Nephron (organoid): ENCODE results near the gene CEBPE.
A peak's percentile ranks its signal among the peaks of the same experiment; 100 is the strongest.

Source experiments
- H3K27ac Mint-ChIP-seq, 3 experiments: 2 replicates each; pipeline ENCODE4 v1.8.0; 2020; ENCODE audit warnings: mixed read lengths in 3 of 3, mild to moderate bottlenecking in 2 of 3, moderate library complexity in 1 of 3
- H3K27me3 Mint-ChIP-seq: 2 replicates; pipeline ENCODE4 v1.8.0; 2021; ENCODE audit warnings: low read depth, mild to moderate bottlenecking, moderate library complexity, mixed read lengths
- H3K36me3 Mint-ChIP-seq: 2 replicates; pipeline ENCODE4 v1.8.0; 2020; ENCODE audit warnings: low read depth, mixed read lengths
- H3K4me1 Mint-ChIP-seq: 2 replicates; pipeline ENCODE4 v1.8.0; 2020; ENCODE audit warnings: mixed read lengths
- H3K4me3 Mint-ChIP-seq, 3 experiments: 2 replicates each; pipeline ENCODE4 v1.8.0; 2020; ENCODE audit warnings: mild to moderate bottlenecking in 3 of 3, mixed read lengths in 3 of 3, moderate library complexity in 2 of 3
- H3K9me3 Mint-ChIP-seq: 2 replicates; pipeline ENCODE4 v1.8.0; 2020; ENCODE audit warnings: mixed read lengths
- CTCF ChIP-seq, 3 experiments: fragments of 200-600 bp; sonication (generic); IDR thresholded peaks; one replicate each; pipeline ENCODE4 v1.5.0; 2021; ENCODE audit warnings: antibody characterized with exemption in 3 of 3; ENCODE audit not compliant: unreplicated experiment in 3 of 3

Gene CEBPE

GRCh38 chr14:23143911-23144310 lies 24.9 kb upstream of the CEBPE start:
- Mint-ChIP-seq H3K4me3 (no peak overlapping the region), H3K27ac (no peak overlapping the region)

GRCh38 chr14:23142826-23143225 lies 23.8 kb upstream of the CEBPE start:
- H3K27ac Mint-ChIP-seq, result no peak overlapping the region

More at GRCh38 chr14:23143911-23144310, 24.9 kb upstream of the CEBPE start:
- no peaks in the 10 kb centered on the region for H3K9me3 Mint-ChIP-seq
- H3K4me1 Mint-ChIP-seq, result no peaks in the 10 kb centered on the region
- H3K27me3 Mint-ChIP-seq, result no peaks in the 10 kb centered on the region
- peaks cover 68% of the 10 kb centered on the region for H3K36me3 Mint-ChIP-seq
- no peak for TF ChIP-seq CTCF (IDR thresholded peaks at IDR 0.05; ENCODE audit: unreplicated experiment in 3 of 3)

GRCh38 chr14:23141706-23142444 lies 22.8 kb upstream of the CEBPE start:
- Mint-ChIP-seq H3K4me1 (no peaks in the 10 kb centered on the region), H3K36me3 (peaks cover 66% of the 10 kb centered on the region), H3K27me3 (no peaks in the 10 kb centered on the region), H3K4me3 (no peak overlapping the region), H3K9me3 (no peaks in the 10 kb centered on the region), H3K27ac (peak overlapping the region in 1 of 3 experiments; percentile 44)
- no peak for TF ChIP-seq CTCF (IDR thresholded peaks at IDR 0.05; ENCODE audit: unreplicated experiment in 3 of 3)

More at GRCh38 chr14:23142826-23143225, 23.8 kb upstream of the CEBPE start:
- H3K9me3 Mint-ChIP-seq, result no peaks in the 10 kb centered on the region
- H3K36me3 Mint-ChIP-seq, result peaks cover 68% of the 10 kb centered on the region
- no peaks in the 10 kb centered on the region for H3K27me3 Mint-ChIP-seq
- TF ChIP-seq CTCF (IDR thresholded peaks at IDR 0.05; ENCODE audit: unreplicated experiment in 3 of 3), result no peak
- no peak overlapping the region for H3K4me3 Mint-ChIP-seq
- no peaks in the 10 kb centered on the region for H3K4me1 Mint-ChIP-seq

GRCh38 chr14:23140371-23140770 lies 21.3 kb upstream of the CEBPE start:
- H3K4me3 Mint-ChIP-seq, result no peak overlapping the region
- no peak overlapping the region for H3K27ac Mint-ChIP-seq

GRCh38 chr14:23139874-23140273 lies 20.8 kb upstream of the CEBPE start:
- Mint-ChIP-seq H3K36me3 (peaks cover 60% of the 10 kb centered on the region), H3K4me1 (no peaks in the 10 kb centered on the region), H3K27me3 (no peaks in the 10 kb centered on the region), H3K4me3 (no peak overlapping the region), H3K27ac (no peak overlapping the region), H3K9me3 (no peaks in the 10 kb centered on the region)
- no peak for TF ChIP-seq CTCF (IDR thresholded peaks at IDR 0.05; ENCODE audit: unreplicated experiment in 3 of 3)

More at GRCh38 chr14:23140371-23140770, 21.3 kb upstream of the CEBPE start:
- Mint-ChIP-seq H3K9me3 (no peaks in the 10 kb centered on the region), H3K27me3 (no peaks in the 10 kb centered on the region), H3K36me3 (peaks cover 60% of the 10 kb centered on the region), H3K4me1 (no peaks in the 10 kb centered on the region)
- TF ChIP-seq CTCF (IDR thresholded peaks at IDR 0.05; ENCODE audit: unreplicated experiment in 3 of 3), result no peak
